Esophagus squamous epithelium (tissue), 4 donors: ENCODE data around the gene UNC5C.

Experiments
- CTCF ChIP-seq, 6 experiments: fragments of 450-650 bp in 4 of 6; fragments of 200-600 bp in 2 of 6; sonication (generic) in 2 of 6; IDR thresholded peaks; one replicate each; pipeline ENCODE4 v1.5.1; 2016 to 2019; ENCODE audit warnings: antibody characterized with exemption in 6 of 6, mild to moderate bottlenecking in 4 of 6, moderate library complexity in 4 of 6
- POLR2A ChIP-seq, 4 donors: fragments of 450-650 bp; IDR thresholded peaks; one replicate each; pipeline ENCODE4 v1.6.1; 2017; ENCODE audit warnings: antibody characterized with exemption in 4 of 4, mild to moderate bottlenecking in 4 of 4, moderate library complexity in 3 of 4

- TF ChIP-seq CTCF (IDR thresholded peaks at IDR 0.05) (no peak), POLR2A (IDR thresholded peaks at IDR 0.05) (no peak)
Measured at GRCh38 chr4:95504501-95504900, 44.3 kb downstream of the UNC5C start.
